Measurements from ENCODE around the gene SCARF2.
"Not testable (repeated sequence)": the region's sequence is repeated elsewhere in the genome, so short reads cannot be mapped to it uniquely, and the experiment has no call there.

Gene SCARF2

GRCh38 chr22:20395181-20395906, 42.3 kb downstream of the SCARF2 start:
- no peak for DNase-seq (ENCODE audit: low spot score)

GRCh38 chr22:20393705-20394476, 43.7 kb downstream of the SCARF2 start, which contains the start of gene ZNF74:
Gene ZNF74 (plus strand): TSS chr22:20394151. CDS start chr22:20394629, 478 bp downstream.
- peak; percentile 94 for DNase-seq (ENCODE audit: low spot score)

- DNase-seq (ENCODE audit: low spot score): no peak
These were observed 44.5 kb downstream of the SCARF2 start for GRCh38 chr22:20392983-20393704.

GRCh38 chr22:20392365-20392881, 45.2 kb downstream of the SCARF2 start:
- not testable (repeated sequence) for DNase-seq (ENCODE audit: low spot score)

- no peak for DNase-seq (ENCODE audit: low spot score)
These were observed 46.4 kb downstream of the SCARF2 start for GRCh38 chr22:20391222-20391621.

GRCh38 chr22:20390394-20390907, 47.2 kb downstream of the SCARF2 start:
- no peak for DNase-seq (ENCODE audit: low spot score)

GRCh38 chr22:20389288-20389687, 48.3 kb downstream of the SCARF2 start:
- DNase-seq (ENCODE audit: low spot score): no peak

- no peak for DNase-seq (ENCODE audit: low spot score)
These were observed 49.4 kb downstream of the SCARF2 start for GRCh38 chr22:20388200-20388599.

GRCh38 chr22:20386972-20387371, 50.7 kb downstream of the SCARF2 start:
- DNase-seq (ENCODE audit: low spot score): no peak

GRCh38 chr22:20386336-20386735, 51.3 kb downstream of the SCARF2 start:
- no peak for DNase-seq (ENCODE audit: low spot score)

- DNase-seq (ENCODE audit: low spot score): no peak
These were observed 52.8 kb downstream of the SCARF2 start for GRCh38 chr22:20384865-20385264.

- DNase-seq (ENCODE audit: low spot score): no peak
These were observed 53.5 kb downstream of the SCARF2 start for GRCh38 chr22:20384171-20384570.

- DNase-seq (ENCODE audit: low spot score): no peak
These were observed 54.1 kb downstream of the SCARF2 start for GRCh38 chr22:20383538-20383937.

GRCh38 chr22:20380486-20380885, 57.1 kb downstream of the SCARF2 start:
- no peak for DNase-seq (ENCODE audit: low spot score)

- DNase-seq (ENCODE audit: low spot score): not testable (repeated sequence)
These were observed 58.9 kb downstream of the SCARF2 start for GRCh38 chr22:20378684-20379083.

- DNase-seq (ENCODE audit: low spot score): no peak
These were observed 59.5 kb downstream of the SCARF2 start for GRCh38 chr22:20378110-20378509.

GRCh38 chr22:20376983-20377382, 60.6 kb downstream of the SCARF2 start:
- DNase-seq (ENCODE audit: low spot score): not testable (repeated sequence)

- DNase-seq (ENCODE audit: low spot score): not testable (repeated sequence)
These were observed 61.3 kb downstream of the SCARF2 start for GRCh38 chr22:20376281-20376680.
